GM19043 (cell line): Measurements from ENCODE around the gene CCL20.
A peak's percentile ranks its signal among the peaks of the same experiment; 100 is the strongest.

Source experiments
- ATAC-seq: cut with Tn5 transposase; IDR thresholded peaks from one replicate; pipeline ENCODE4 v1.9.1; 2021; ENCODE audit warnings: low read depth; ENCODE audit not compliant: unreplicated experiment

The CCL20 gene

DNA sequence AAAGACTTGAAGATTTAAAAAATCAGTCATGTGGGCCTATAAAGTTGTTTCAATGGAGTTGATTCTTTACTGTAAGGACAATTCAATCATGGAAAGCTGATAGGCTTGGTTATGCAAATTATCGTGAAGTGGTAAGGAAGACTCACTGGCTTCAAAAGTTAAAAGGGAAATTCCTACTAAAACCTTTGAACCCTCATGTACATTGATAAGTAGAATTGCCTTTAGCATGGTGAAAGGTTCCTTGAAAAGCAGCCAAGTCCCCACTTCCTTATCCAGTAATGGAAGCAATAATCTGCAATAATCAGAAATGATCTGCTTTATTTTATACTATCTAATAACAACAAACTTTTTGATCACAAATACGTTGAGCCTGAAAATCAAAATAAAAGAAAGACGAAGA is 14.4 kb upstream of the CCL20 start:
- ATAC-seq = no peak

DNA sequence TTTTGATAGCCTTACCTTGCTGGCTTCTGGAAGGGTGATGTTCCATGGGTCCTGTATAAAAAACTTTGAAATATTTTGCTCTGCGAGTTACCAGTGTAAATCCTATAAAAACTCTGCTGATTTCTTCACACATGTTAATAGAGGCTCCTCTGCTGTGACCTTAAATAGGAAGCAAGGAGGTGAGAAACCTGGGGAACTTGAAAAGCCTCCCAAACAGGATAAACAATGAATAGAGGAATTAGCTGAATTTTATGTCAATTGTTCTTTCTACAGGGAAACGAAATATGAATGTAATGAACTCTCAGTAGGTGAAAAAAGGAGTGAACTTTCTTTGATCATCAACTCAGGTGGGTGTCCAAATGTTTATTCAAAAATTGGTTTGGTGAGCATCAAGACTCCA is 10.8 kb upstream of the CCL20 start:
- ATAC-seq = no peak

DNA sequence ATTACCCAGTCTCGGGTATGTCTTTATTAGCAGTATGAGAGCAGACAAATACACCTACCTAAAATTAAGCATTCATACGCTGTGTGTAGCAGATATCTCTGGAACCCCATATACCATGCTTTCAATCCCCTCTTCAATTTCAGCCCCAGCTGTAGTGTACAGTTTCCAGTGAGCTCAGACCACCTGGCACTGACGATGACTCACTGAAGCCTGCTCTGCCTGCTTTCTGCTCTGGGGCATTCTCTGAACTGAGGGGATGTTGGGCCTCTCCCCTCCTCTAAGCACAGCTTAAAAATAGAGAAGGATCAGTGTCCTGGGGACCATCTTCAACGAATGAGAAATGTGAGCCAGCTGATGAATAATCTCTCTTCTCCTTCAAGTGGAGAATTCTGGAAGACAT is 8.7 kb upstream of the CCL20 start:
- ATAC-seq = no peak

DNA sequence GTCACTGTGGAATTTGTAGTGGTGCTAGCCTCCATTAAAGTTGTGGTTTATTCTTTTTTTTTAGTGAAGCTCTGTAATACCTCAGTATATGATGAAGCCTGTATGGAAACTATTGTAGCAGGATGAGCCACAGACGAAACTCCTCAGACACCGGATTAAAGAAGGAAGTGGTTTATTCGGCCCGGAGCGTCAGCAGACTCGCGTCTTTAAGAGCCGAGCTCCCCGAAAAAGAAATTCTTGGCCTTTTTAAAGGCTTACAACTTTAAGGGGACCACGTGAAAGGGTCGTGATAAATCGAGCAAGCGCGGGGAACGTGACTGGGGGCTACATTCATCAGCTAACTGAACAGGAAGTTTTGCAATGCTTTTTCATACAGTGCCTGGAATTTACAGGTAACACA is 8.1 kb upstream of the CCL20 start:
- no peak for ATAC-seq

DNA sequence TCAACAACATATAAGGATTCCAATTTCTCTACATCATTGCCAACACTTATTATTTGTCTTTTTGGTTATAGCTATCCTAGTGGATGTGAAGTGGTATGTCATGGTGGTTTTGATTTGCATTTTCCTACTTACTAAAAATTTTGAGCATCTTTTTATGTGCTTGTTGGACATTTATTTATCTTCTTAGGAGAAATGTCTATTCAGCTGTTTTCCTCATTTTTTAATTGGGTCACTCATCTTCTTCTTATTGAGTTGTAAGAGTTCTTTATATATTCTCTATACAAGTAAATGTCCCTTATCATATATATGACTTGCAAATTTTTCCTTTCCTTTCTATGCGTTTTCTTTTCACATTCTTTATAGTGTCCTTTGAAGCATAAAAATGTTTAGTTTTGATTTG is 4.7 kb upstream of the CCL20 start:
- ATAC-seq = no peak

DNA sequence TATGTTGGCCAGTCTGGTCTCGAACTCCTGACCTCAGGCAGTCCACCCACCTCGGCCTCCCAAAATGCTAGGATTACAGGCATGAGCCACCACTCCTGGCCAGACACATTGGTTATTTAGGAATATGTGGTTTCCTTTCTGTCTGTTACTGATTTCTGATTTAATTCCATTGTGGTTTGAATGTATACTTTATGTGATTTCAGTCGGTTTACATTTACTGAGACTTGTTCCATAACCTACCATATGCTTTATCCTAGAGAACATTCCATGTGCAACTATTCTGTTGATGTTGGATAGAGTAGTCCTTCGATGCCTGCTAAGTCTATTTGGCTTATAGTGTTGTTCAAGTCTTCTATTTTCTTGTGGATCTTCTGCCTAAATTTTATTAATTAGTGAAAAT is 1.6 kb upstream of the CCL20 start:
- no peak for ATAC-seq

DNA sequence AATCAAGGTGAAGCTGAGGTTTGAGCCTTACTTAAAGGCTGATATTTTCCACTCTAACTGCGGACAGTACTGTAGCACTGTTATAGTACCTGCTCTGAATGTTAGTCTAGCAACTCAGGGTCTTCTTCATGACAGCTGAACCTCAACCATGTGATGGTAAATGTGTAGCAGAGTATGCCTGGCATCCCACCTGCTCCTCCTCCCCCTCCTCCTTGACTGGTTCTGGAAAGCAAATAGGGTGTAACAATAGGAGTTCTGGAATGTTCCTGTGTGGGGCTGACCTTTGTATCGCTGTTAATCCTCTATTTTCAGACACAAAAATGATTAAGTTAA is 447 bp upstream of the CCL20 start:
- ATAC-seq = no peak

DNA sequence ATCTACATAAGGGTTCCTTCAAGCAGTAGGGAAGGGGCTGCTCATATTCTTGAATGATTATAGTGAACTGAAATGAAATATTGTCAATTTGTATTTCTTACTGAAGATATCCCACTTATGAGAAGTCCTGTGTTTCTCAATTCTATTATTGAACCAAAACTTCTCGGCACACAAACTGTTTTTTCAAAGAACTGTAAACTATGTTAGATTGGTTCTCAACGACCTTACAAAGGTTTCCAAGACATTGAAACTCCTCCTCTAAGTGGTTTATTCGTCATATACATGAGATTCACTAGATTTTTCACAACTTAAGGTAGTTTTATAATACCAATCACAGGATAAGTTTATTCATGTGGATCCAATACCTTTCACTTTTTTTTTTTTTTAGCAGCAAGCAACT is 1.4 kb downstream of the CCL20 start:
- no peak for ATAC-seq

DNA sequence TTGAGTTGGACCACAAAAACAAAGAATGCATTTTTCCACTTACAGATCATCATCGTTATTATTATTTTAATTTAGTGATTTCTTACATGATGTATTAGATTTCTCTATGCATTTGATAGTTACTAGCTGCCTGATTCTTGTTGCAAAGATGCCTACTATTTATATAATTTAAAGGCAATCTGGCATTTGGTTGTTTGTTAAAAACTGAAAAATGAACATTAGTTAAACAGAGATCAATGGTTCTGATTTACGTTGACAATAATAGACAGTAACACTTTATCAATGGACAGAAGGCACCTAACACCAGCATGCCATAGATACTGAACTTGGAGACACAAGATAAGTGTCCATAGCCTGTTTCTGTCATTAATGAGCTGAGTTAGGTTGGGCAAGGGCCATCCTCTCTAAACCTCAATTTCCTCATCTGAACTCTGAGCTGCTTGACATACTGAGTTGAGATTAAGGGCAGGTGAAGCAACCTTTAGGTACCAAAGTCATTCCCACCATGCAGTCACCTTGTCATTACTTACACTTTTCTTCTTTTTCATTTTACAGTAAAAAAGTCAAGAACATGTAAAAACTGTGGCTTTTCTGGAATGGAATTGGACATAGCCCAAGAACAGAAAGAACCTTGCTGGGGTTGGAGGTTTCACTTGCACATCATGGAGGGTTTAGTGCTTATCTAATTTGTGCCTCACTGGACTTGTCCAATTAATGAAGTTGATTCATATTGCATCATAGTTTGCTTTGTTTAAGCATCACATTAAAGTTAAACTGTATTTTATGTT is 3.1 kb downstream of the CCL20 start:
- ATAC-seq = no peak

DNA sequence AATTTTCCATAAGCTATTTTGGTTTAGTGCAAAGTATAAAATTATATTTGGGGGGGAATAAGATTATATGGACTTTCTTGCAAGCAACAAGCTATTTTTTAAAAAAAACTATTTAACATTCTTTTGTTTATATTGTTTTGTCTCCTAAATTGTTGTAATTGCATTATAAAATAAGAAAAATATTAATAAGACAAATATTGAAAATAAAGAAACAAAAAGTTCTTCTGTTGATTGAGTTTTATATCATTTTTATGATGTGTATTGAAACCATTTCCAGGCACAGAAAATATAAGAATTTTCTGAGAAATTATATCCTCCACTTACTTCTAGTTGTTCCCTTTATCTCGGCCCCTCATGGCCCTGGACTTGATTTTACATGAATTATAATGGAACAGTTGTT is 3.7 kb downstream of the CCL20 start:
- no peak for ATAC-seq

DNA sequence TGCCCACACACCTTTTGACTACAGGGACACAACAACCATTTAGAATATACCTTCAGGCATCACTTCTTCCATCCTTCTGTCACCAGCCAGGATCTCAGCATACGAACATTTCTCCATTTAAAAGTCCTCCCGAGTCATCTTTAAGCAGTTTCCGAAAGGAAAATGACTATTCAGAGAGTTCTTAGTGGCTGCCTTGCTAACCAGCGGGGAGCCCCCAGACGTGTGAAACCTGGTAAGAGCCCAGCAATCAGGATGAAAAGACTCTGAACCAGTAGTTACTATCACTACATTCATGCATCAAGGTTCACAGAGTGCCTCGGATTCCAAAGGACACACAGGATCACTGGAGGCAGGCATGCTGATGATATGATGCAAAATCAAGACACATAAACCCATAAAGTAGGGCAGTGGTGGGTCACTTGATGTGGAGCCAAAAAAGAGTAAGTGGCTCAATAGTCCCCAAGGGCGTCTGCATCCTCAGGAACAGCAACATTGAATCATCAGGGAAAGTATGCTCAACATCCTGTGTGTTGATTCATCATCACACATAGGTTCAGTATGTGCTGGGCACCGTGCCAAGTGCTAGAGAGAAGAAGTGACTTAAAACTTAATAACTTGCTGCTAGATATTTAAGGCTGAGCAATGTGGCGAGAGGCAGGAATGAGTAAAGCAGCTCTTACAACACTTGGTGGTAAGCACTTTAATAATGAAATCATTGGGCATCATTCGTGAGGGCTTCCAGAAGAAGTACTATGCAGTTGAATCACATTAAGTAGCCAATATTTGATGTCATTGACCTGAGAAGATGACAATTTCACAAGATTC is 4.4 kb downstream of the CCL20 start:
- ATAC-seq = peak; percentile 38

DNA sequence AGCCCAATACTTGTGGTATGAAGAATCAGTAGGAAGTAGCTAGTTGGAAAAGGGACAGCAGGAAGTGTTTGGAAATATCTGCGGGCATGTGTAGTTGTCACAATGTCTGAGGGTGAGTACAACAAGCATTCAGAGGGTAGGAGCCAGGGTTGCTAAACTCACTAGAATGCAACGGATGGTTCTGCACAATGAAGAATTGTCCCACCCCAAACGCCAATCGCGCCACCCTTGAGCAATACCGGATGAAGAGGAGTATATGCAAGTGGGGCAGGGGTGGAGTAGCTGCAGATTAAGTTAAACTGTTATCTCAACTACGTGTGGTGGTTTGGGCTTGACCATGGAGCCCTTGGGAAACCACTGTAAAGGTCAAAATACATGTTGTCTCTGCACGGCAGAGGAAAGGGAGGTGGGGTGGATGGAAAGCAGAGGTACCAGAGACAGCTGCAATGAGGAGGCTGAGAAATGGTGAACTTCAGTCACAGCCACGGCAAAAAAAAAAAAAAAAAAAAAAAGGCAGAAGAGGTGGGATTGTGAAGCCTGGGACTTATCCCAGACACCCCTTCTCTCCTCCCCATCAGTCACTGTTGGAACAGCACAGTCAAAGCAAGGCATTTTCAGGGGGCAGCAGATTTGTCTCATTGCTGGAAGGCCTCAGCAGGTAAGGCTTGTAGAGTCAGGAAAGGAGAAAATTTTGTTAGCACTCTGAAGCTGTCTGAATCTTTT is 5.2 kb downstream of the CCL20 start:
- no peak for ATAC-seq

DNA sequence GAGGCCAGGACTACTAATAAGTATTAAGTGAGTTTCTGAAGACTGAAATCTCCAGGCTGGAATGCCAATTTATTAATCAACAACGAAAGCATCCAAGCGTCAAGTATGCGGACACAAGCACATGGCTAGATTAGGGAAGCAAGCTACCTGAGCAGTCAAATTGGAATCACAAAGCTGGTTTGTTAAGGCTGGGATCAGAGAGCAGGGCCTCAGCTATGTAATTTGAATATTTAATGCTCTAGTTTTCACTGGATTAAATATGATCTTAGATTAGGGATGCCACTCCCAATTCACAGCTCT is 5.7 kb downstream of the CCL20 start:
- no peak for ATAC-seq

DNA sequence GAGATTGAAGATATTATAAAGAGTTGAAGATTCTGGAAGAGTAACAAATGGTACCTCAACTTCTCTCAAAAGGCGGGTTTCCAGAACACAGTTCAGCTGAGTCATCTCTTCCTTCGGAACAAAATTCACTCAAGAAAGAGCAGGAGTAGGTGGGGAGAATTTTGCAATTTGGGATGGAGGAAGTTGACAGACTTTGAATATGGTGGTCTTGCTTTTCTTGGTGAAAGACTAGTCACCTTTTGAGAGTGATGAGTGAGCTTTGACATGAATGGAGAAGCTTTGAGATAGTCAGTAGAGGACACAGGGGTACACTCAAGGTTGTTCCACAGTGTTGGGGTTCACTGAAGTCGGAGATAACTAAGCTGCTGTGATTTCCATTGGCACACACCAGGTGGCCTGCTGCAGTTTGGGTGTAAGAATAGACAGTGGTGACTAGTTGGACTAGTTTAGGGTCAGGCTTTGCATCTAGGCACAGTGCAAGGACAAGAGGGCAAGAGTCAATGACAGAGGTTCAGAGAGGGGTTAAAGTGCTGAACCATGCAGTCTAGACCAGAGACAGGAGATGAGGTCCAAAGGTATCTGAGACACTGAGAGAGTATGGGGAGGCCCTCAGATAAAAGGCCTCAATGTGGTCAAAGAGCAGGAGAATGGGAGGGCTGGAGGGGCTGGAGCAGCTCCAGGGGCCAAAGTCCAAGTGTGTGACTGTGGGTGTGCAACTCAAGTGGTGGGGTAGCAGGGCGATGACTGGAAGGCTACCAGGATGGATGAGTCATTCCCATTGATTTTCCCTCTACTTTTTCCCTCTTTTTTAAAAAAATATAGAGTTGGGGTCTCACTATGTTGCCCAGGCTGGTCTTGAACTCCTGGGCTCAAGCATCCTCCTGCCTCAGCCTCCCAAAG is 7.7 kb downstream of the CCL20 start:
- no peak for ATAC-seq

DNA sequence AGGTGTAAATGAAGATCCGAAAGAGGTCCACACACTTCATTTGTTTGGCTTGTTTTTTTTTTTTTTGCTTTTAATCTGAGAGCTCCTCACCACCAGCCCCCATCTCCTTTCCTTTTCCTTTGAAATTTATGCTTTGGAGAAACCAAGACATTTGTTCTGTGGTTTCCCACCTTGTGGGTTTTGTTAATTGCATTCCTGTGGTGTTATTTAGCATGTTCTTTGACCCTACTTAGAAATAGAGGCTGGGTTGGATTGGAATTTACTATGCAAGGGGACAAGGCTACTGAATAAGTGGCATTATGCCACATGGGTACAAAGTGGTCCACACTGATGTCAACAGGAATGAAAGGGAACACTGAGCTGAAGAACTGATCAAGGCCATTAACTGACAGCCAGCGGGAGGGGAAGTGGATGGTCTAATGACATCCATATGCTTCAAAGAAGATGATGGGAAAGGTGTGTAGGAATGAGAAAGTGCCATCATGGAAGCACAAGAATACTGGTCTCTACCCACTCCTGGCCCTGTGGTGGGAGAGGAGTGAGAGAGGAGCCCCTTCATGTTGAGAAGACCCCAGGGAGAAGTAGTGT is 8.9 kb downstream of the CCL20 start:
- ATAC-seq = no peak

DNA sequence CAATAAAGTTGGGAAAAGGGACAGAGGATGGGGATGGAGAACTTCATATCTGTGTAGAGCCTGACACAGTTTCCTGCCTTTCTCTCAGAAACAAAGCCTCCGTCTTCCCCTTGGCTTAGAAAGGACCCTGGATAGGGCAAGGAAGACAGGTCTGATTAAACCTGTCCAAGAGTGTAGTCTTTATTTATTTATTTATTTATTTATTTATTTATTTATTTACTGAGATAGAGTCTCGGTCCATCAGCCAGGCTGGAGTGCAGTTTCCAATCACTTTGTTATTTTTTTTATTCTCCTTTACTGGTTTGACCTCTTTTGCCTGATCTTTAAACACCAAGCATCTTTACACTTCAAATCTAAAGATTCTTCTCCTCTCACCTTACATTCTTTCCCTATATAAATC is 10.3 kb downstream of the CCL20 start:
- ATAC-seq = no peak

DNA sequence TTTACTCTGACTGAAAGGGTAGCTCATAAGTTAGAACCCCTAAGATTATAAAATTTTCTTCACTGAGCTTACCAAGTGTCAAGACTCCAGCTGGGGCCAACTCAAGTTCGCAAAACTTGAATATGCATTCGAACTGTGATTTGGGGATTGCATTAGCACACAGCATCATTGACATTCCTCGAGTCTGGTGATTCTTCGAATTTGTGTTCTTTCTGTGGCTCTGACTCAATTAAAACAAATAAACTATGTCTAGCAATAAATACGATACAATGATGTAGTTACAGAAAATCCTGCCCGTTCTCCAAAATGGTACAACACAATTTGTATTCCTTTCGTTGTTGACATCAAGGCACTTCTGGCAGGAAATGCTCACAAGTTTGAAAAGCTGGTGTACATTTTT is 11.1 kb downstream of the CCL20 start:
- ATAC-seq = no peak

DNA sequence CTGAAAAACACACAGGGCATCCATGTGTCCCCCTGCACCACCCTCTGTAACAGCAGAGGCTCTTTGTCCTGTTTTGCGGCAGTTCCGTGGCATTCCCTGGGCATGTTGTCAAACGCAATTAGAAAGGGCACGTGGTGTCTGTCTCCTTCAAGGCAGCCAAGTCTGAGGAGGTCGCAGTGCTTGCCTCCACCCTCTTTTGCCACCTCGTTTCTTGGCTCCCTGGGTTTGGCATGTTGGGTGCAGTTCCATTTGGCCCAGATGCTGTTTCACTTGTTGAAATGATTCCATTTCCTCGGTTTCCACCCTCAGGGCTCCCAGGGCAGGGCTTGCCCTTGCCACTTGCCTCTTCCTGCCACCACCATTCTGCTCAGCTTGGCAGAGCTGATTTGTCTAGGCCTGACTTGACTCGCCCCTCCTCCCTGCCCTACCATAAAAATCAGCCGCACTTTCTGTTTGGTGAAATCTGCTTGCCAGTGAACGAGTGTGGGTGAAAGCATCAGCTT is 12.4 kb downstream of the CCL20 start:
- ATAC-seq = no peak

DNA sequence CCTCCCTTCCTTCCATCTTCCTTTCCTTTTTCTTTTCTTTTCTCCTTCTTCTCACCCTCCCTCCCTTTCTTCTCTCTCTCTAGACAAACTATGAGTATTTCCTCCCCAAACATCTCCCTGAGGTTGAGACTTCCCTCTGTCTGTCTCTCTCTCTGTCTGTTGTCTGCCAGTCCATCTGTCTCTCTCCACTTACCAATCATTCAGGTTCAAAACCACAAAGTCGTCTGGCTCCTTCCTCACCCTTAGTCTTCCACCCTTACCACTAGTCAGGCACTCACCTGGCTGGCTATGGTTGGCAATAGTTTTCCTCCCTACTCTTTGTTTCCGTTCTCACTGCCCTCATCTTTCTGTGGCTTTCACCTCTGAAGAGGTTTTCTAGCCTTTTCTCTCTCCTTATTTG is 12.9 kb downstream of the CCL20 start:
- ATAC-seq = no peak

DNA sequence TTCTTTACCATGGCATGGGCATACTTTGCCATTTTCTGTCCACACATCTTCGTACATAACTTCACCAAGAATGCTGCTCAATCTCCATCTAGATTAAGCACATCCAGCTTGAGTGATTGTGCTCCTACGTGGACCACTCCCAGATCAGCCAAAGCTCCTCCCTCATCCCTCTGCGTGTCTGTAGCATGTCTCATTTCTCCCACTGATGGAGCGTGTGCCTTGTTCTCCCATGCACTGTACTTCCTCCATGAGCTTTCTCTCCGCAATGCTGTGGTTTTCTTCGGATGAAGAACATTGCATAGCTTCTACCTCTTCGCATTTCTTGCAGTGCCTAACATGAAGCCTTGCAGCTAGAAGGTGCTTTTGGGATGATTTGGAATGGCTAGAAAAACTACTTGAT is 13.5 kb downstream of the CCL20 start:
- ATAC-seq = no peak
